Measurements from ENCODE around the gene HSPD1.
A peak's percentile ranks its signal among the peaks of the same experiment; 100 is the strongest.

The HSPD1 gene

DNA sequence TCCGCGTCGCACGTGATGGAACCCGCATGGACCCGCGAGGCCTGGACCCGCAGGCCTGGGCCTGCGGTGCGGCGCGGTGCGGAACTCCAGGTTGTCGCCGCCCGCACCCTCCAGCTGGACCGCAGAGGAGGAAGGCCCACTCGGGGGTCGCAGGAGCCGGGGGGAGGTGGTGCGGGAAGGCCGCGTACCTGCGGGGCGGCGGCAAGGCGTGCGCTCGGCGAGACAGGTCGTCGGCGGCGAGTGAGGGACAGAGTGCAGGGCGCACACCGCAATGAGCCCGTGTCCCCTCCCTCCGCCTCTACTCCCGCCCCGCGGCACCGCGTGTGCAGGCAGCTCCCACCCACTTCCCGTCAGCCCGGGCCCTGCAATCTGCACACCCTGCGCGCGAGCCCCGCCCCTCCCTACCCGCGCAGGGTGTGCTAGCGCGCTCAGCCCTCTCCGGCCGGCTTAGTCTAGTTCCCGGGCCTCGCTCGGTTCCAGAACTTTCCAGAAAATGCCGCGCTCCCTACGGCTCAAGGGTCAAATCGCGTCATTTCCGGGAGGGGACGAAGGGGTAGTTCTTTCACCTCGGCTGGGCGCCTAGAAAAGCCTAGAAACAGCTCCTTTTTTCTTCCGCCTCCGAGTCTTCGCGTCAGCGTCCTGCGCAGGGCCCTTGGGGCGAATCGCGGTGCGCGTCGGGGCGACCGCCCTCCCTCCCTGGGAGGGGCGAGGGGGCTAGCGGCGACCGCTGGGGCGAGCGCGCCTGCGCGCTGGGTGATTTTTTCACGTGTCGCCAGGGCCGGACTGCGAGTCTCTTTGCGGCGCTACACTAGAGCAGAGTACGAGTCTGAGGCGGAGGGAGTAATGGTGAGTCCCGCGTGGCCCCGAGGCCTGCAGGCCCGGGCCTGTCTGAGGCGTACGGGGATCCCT lies at the start of gene HSPD1, which contains the start of gene HSPE1:
HSPD1 (minus strand) TSS at position 247 of the 909 bp plus-strand sequence. CDS start 992 bp downstream, outside the sequence.
HSPE1 (plus strand) TSS at position 786 of the 909 bp plus-strand sequence; CDS start at position 844, 58 bp downstream.
- peak within 1 kb of the TSS; percentile 89 for H3K4me2 ChIP-seq (ENCODE audit: low read length)
- peaks cover 48% of the 10 kb centered on the region for H3K4me1 ChIP-seq (ENCODE audit: control insufficient read depth, low read length)

DNA sequence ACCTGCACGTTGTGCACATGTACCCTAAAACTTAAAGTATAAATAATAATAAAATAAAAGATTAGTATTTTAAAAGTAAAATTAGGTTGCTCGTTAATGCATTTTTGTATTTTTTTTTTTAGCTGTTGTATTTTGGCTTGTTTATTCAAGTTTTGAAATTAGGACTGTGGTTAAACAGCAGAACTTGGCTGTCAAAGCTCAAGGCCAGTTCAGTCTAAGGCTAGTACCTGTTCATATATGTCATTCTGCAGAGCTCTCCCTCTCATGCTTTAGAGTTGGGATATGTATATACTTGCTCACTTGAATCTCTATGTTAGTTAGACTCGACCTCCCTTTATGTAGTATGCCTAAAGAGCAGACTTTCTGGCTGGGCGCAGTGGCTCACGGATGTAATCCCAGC lies 48.9 kb upstream of the HSPD1 start:
- H4K20me1 ChIP-seq (ENCODE audit: control insufficient read depth, insufficient read depth, low read depth, low read length) = no peaks in the 10 kb centered on the region
- H3K27ac ChIP-seq (ENCODE audit: low read depth, low read length) = no peak overlapping the region
- TF ChIP-seq, protein P1, sequence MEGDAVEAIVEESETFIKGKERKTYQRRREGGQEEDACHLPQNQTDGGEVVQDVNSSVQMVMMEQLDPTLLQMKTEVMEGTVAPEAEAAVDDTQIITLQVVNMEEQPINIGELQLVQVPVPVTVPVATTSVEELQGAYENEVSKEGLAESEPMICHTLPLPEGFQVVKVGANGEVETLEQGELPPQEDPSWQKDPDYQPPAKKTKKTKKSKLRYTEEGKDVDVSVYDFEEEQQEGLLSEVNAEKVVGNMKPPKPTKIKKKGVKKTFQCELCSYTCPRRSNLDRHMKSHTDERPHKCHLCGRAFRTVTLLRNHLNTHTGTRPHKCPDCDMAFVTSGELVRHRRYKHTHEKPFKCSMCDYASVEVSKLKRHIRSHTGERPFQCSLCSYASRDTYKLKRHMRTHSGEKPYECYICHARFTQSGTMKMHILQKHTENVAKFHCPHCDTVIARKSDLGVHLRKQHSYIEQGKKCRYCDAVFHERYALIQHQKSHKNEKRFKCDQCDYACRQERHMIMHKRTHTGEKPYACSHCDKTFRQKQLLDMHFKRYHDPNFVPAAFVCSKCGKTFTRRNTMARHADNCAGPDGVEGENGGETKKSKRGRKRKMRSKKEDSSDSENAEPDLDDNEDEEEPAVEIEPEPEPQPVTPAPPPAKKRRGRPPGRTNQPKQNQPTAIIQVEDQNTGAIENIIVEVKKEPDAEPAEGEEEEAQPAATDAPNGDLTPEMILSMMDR (IDR thresholded peaks at IDR 0.05; ENCODE audit: low read depth, low read length, poor library complexity, severe bottlenecking) = no peak
- H3F3A ChIP-seq (ENCODE audit: control insufficient read depth, insufficient read depth) = no peaks in the 10 kb centered on the region
- H3K79me2 ChIP-seq (ENCODE audit: control insufficient read depth, low read length) = peaks cover 6% of the 10 kb centered on the region
- H3K4me2 ChIP-seq (ENCODE audit: low read length) = no peak overlapping the region
- H3K4me3 ChIP-seq (ENCODE audit: low read length) = no peak overlapping the region
- peaks cover 58% of the 10 kb centered on the region for H3K36me3 ChIP-seq (ENCODE audit: control insufficient read depth, low read length)
- H3K27me3 ChIP-seq (ENCODE audit: control insufficient read depth, low read length) = no peaks in the 10 kb centered on the region
- no peaks in the 10 kb centered on the region for H3K4me1 ChIP-seq (ENCODE audit: control insufficient read depth, low read length)
- no peaks in the 10 kb centered on the region for H3K9me2 ChIP-seq (replicated peaks; ENCODE audit: control insufficient read depth, low read length)
- no peaks in the 10 kb centered on the region for H3K9me3 ChIP-seq (ENCODE audit: control insufficient read depth, insufficient read depth, low read length)

More for the DNA sequence above, at the start of gene HSPD1, which contains the start of gene HSPE1:
- H3K9me2 ChIP-seq (replicated peaks; ENCODE audit: control insufficient read depth, low read length) = no peaks in the 10 kb centered on the region
- peak within 1 kb of the TSS; percentile 76 for H3K27ac ChIP-seq (ENCODE audit: low read depth, low read length)
- H3K79me2 ChIP-seq (ENCODE audit: control insufficient read depth, low read length) = peaks cover 95% of the 10 kb centered on the region
- H3K36me3 ChIP-seq (ENCODE audit: control insufficient read depth, low read length) = peaks cover 93% of the 10 kb centered on the region
- H3K4me3 ChIP-seq (ENCODE audit: low read length) = peak within 1 kb of the TSS; percentile 74
- H3K27me3 ChIP-seq (ENCODE audit: control insufficient read depth, low read length) = no peaks in the 10 kb centered on the region
- TF ChIP-seq, protein P1 (IDR thresholded peaks at IDR 0.05; ENCODE audit: low read depth, low read length, poor library complexity, severe bottlenecking) = no peak
- TF ChIP-seq EZH2phosphoT487 (IDR thresholded peaks at IDR 0.05; ENCODE audit: borderline replicate concordance, low read length) = no peak
- peaks cover 47% of the 10 kb centered on the region for H3F3A ChIP-seq (ENCODE audit: control insufficient read depth, insufficient read depth)
- peaks cover 35% of the 10 kb centered on the region for H4K20me1 ChIP-seq (ENCODE audit: control insufficient read depth, insufficient read depth, low read depth, low read length)
- no peaks in the 10 kb centered on the region for H3K9me3 ChIP-seq (ENCODE audit: control insufficient read depth, insufficient read depth, low read length)

DNA sequence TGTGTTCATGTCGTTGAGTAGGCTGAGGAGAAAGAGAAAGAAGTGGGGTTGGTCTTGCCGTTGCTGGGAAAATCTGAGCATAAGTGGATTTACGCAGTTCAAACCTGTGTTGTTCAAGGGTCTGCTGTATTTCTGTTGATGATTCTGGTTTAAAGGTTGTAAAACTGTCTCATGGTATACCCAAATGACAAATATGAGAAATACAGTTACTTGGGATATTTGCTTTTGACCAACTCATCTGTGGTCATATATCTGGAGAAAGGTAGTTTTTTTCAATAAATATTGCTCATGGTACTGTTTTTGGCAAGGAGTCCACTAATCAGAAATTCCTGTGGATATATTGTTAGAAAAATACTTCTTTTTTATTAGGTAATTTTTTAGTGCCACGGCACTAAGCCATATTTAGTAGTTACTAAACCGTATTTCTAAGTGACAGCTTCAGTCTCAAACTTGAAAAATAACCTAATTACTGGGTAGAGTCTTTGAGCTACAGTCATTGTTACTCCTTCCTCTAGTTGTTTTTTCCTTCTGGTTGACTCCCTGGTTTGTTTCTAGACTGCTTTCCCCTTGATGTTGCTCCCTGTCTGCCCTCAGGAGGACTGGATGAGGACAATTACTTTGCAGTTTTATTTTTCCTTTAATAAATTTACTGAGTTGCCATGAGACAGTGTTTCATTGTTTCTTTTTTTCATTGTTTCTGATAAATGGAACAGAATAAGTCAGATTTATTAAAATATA lies 47.7 kb upstream of the HSPD1 start:
- Histone ChIP-seq H3K9me3 (ENCODE audit: control insufficient read depth, insufficient read depth, low read length) (no peaks in the 10 kb centered on the region), H3K4me3 (ENCODE audit: low read length) (no peak overlapping the region), H4K20me1 (ENCODE audit: control insufficient read depth, insufficient read depth, low read depth, low read length) (no peaks in the 10 kb centered on the region), H3K27me3 (ENCODE audit: control insufficient read depth, low read length) (no peaks in the 10 kb centered on the region), H3K79me2 (ENCODE audit: control insufficient read depth, low read length) (peaks cover 9% of the 10 kb centered on the region), H3K4me1 (ENCODE audit: control insufficient read depth, low read length) (no peaks in the 10 kb centered on the region), H3K36me3 (ENCODE audit: control insufficient read depth, low read length) (peaks cover 62% of the 10 kb centered on the region), H3K27ac (ENCODE audit: low read depth, low read length) (no peak overlapping the region), H3K4me2 (ENCODE audit: low read length) (no peak overlapping the region), H3K9me2 (replicated peaks; ENCODE audit: control insufficient read depth, low read length) (no peaks in the 10 kb centered on the region), H3F3A (ENCODE audit: control insufficient read depth, insufficient read depth) (no peaks in the 10 kb centered on the region)
- TF ChIP-seq, protein P1 (IDR thresholded peaks at IDR 0.05; ENCODE audit: low read depth, low read length, poor library complexity, severe bottlenecking) = no peak
- TF ChIP-seq EZH2phosphoT487 (IDR thresholded peaks at IDR 0.05; ENCODE audit: borderline replicate concordance, low read length) = no peak
